ENCODE measurements around the gene NMNAT2.

DNA sequence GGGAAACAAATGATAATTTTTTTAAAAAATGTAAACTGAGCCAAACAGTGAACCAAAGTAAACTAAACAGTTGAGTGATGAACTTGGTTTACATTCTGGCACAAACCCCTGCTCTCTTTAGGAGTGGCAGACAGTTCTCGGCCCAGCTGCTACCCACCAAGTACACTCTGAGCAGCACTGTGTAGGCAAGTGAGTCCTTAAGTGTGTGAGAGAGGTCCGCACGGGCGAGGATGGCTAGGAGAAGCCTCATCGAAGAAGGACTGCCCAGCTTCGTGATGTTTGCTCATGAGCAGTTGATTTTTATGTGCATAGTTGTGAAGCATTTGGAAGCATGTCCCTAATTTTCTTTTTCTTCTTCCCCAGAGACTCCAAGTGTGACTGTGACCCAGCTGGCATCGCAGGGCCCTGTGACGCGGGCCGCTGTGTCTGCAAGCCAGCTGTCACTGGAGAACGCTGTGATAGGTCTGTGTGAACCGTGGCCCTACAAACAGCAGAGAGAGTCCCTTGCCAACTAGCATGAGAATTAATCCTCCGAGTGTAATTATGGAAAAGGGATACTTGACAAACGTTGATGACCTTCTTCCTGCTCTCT, 200.1 kb downstream of the NMNAT2 start:
- TF ChIP-seq POLR2AphosphoS5 (IDR thresholded peaks at IDR 0.05) (no peak), POLR2A (IDR thresholded peaks at IDR 0.05) (no peak), EP300 (IDR thresholded peaks at IDR 0.05; ENCODE audit: low read depth) (no peak)
- TF ChIP-seq, protein P1, sequence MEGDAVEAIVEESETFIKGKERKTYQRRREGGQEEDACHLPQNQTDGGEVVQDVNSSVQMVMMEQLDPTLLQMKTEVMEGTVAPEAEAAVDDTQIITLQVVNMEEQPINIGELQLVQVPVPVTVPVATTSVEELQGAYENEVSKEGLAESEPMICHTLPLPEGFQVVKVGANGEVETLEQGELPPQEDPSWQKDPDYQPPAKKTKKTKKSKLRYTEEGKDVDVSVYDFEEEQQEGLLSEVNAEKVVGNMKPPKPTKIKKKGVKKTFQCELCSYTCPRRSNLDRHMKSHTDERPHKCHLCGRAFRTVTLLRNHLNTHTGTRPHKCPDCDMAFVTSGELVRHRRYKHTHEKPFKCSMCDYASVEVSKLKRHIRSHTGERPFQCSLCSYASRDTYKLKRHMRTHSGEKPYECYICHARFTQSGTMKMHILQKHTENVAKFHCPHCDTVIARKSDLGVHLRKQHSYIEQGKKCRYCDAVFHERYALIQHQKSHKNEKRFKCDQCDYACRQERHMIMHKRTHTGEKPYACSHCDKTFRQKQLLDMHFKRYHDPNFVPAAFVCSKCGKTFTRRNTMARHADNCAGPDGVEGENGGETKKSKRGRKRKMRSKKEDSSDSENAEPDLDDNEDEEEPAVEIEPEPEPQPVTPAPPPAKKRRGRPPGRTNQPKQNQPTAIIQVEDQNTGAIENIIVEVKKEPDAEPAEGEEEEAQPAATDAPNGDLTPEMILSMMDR (IDR thresholded peaks at IDR 0.05): no peak

Measured in transverse colon (tissue), 4 donors.